HG02852 (cell line): ENCODE measurements around the gene FPGS.

Experiments used
- ATAC-seq: cut with Tn5 transposase; IDR thresholded peaks from one replicate; pipeline ENCODE4 v1.9.1; 2021; ENCODE audit warnings: mild to moderate bottlenecking, moderate library complexity; ENCODE audit not compliant: unreplicated experiment

The FPGS gene

DNA sequence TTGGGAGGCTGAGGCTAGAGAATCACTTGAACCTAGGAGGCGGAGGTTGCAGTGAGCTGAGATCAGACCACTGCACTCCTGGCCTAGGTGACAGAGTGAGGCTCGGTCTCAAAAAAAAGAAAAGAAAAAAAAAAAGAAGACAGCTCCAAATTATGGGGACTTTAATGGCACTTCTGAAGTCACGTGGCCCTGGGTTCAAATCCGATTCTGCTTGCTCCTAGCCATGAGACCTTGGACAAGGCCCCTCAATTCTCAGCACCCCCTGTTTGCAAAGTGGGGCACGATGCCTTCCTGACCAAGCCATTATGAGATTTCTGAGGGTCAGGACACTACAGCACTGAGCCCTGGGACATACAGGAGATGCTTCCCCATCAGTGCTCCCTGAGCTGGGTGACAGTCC lies 52.8 kb downstream of the FPGS start:
- ATAC-seq, result no peak

DNA sequence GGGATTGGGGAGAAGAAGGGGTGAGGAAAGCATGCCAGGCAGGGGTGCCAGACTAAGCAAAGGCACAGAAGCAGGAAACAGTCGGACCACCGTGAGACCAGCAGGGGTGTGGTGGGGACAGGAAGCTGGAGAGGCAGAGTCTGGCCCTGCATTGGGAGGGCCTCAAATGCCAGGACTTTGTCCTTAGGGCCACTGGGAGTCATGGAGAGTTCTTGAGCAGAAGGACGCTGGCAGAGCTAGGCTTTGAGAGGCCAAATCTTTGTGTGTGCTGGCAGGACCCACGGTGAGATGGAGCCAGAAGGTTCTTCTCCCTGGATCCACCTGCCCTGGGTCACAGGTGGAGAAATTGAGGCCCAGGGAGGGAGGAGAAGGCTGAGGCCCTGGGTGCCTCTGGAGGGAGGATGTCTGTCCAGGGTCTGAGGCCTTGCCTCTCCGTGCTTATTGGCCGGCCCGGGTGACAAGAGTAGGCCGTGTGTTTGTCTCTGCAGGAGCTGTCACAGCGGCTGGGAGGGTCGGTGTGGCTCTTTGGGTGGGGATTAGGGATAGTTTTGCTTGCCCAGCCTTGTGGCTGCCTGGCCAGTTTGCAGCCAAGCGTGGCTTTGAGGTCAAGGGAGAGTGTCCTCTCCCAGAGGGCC lies 53.5 kb downstream of the FPGS start:
- no peak for ATAC-seq

DNA sequence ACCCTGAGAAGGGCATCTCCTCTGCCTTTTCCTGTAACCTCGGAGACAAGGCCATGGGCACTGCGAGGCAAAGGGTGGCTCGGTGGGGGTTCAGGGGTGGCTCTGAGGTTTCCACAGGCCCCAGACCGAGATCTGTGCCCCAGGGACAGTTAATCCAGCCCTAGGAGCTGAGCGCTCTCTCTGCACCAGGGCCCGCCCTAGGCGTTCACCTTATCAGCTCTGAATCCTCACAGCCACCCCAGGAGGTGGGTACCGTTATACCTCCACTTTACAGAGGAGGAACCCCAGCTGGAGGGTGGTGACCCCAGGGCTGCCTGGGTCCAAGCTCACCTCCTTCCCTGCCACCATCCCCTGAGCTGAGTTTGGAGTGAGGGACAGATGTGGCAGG lies 54.0 kb downstream of the FPGS start:
- ATAC-seq, result no peak

GRCh38 chr9:127857278-127857677 lies 54.6 kb downstream of the FPGS start:
- ATAC-seq, result no peak

GRCh38 chr9:127858041-127858512 lies 55.4 kb downstream of the FPGS start:
- ATAC-seq, result no peak

GRCh38 chr9:127860260-127860659 lies 57.6 kb downstream of the FPGS start:
- no peak for ATAC-seq

- no peak for ATAC-seq
Observed at GRCh38 chr9:127860779-127861178, 58.1 kb downstream of the FPGS start.

DNA sequence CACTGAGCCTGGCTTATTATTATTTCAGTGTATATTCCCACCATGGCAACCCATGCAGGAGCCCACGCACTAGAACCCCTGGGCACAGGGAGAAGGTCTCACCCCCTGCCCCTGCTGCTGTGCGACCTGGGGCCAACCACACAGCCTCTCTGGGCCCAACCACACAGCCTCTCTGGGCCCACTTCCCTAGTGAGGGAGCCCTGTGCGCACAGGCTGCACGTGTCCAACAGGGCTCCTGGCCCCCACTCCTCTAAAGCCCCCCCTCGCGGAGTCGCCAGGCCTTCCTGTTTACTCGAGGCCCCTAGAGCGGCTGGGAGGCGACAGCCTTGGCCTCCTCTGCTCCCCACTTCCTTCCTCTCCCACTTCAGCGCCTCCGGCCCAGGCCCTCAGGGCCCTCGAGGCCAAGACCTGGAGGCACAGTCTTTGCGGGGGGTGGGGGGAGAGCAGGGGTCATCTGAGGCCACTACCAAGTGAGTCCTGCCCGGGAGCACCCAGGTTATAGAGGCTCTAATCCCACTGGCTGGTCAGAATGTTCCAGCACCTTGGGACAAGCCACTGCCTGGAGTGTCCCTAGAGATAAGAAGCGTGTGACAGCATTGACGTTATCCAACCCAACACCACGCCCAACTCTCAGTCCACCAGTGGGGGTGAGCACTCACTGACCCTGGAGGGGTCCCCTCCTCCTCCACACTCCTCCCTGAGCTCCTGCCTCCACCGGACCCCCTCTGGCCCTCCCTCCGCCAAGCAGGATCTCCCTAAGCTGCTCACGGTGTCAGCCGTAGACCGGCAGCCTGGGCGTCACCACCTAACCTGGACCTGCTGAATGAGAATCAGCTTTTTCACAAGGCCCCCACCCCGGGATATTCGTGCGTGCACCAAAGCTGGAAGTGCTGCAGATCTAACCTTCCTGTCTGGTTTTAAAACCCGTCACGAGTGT lies 59.7 kb downstream of the FPGS start:
- ATAC-seq, result no peak

DNA sequence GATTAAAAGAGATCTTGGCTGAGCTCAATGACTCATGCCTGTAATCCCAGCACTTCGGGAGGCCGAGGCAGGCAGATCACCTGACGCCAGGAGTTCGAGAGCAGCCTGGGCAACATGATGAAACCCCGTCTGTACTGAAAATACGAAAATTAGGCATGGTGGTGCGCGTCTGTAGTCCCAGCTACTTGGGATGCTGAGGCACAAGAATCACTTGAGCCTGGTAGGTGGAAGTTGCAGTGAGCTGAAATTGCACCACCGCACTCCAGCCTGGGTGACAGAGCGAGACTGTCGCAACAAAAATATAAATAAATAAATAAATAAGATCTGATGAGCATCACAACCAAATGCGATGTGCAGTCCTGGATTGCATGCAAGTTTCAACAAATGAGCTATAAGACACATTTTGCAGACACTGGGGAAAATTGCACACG lies 60.5 kb downstream of the FPGS start:
- no peak for ATAC-seq
